HepG2 (cell line): ENCODE results near the gene KMT5C. TPM values are rescaled to one million over a fixed set of nuclear protein-coding genes. Genes with fewer than 3 reads are reported as not detected.
A peak's percentile ranks its signal among the peaks of the same experiment; 100 is the strongest.

ENCODE experiments used
- AKNA ChIP-seq: sonication (generic); formaldehyde crosslinking; IDR thresholded peaks from 2 replicates; pipeline ENCODE4 v1.4.0; 2020; ENCODE audit warnings: missing genetic modification reagents, borderline replicate concordance
- EED ChIP-seq: sonication (generic); formaldehyde crosslinking; IDR thresholded peaks from 2 replicates; pipeline ENCODE4 v1.5.0; 2020; ENCODE audit warnings: mild to moderate bottlenecking, missing genetic modification reagents
- GABPB1 ChIP-seq: IDR thresholded peaks from 2 replicates; pipeline ENCODE4 v1.6.1; 2016; ENCODE audit warnings: mild to moderate bottlenecking, missing genetic modification reagents, moderate library complexity, missing compliant biosample characterization
- MBD4 ChIP-seq: IDR thresholded peaks from 2 replicates; pipeline ENCODE4 v1.6.1; 2012; ENCODE audit warnings: low read length, inconsistent platforms, borderline replicate concordance
- PHF8 ChIP-seq: sonication (generic); formaldehyde crosslinking; IDR thresholded peaks from 2 replicates; pipeline ENCODE4 v1.5.0; 2020; ENCODE audit warnings: missing genetic modification reagents
- SRSF9 ChIP-seq: fragments of 200-400 bp; formaldehyde crosslinking; IDR thresholded peaks from 2 replicates; pipeline ENCODE4 v1.6.1; 2018; ENCODE audit warnings: borderline replicate concordance, mild to moderate bottlenecking, low read depth, low read length; ENCODE audit not compliant: insufficient read depth, poor library complexity, severe bottlenecking
- ZEB1 ChIP-seq: IDR thresholded peaks from 2 replicates; pipeline ENCODE4 v1.6.1; 2012; ENCODE audit warnings: mild to moderate bottlenecking, low read depth, inconsistent platforms; ENCODE audit not compliant: insufficient replicate concordance
- ZGPAT ChIP-seq: IDR thresholded peaks from 2 replicates; pipeline ENCODE4 v1.6.1; 2016; ENCODE audit warnings: mild to moderate bottlenecking
- ZNF615 ChIP-seq: sonication (generic); formaldehyde crosslinking; IDR thresholded peaks from 2 replicates; pipeline ENCODE4 v1.5.0; 2020; ENCODE audit warnings: mild to moderate bottlenecking, missing genetic modification reagents, borderline replicate concordance
- ZNF660 ChIP-seq: sonication (generic); formaldehyde crosslinking; IDR thresholded peaks from 2 replicates; pipeline ENCODE4 v1.5.1; 2020; ENCODE audit warnings: mild to moderate bottlenecking, low read depth, missing genetic modification reagents, borderline replicate concordance
- ZNF7 ChIP-seq: IDR thresholded peaks from 2 replicates; pipeline ENCODE4 v1.6.1; 2016; ENCODE audit warnings: missing biosample characterization, missing genetic modification reagents
- ZNF788 ChIP-seq: sonication (generic); formaldehyde crosslinking; IDR thresholded peaks from 2 replicates; pipeline ENCODE4 v1.5.0; 2020; ENCODE audit warnings: mild to moderate bottlenecking, missing genetic modification reagents, borderline replicate concordance
- polyA plus RNA-seq, 8 experiments: library from polyadenylated mRNA; depleted of rRNA in 3 of 8; stranded (reverse) in 7 of 8; unstranded in 1 of 8; fragments of >200 nt; fragmentation: Illumina TruSeq in 4 of 8; extraction: Trizol in 4 of 8; gene quantifications; 2 replicates each; pipeline versions ENCODE4 v1.2.1 to v1.2.3, GENCODE V29; 2011 to 2016; ENCODE audit warnings: low read depth in 4 of 8, missing spikeins in 1 of 8, mixed read lengths in 1 of 8; ENCODE audit not compliant: insufficient read depth in 1 of 8
- total RNA-seq, 5 experiments: library from RNA; depleted of rRNA; stranded (reverse); fragments of >200 nt; fragmentation: Illumina TruSeq; extraction: Trizol; gene quantifications; 2 replicates each; pipeline ENCODE4 v1.2.3, GENCODE V29; 2016; ENCODE audit warnings: low read depth in 1 of 5
- TF ChIP-seq, protein P1 (sequence below): sonication (generic); formaldehyde crosslinking; IDR thresholded peaks from 2 replicates; pipeline ENCODE4 v1.8.1; 2022; ENCODE audit warnings: low read depth, mild to moderate bottlenecking, missing genetic modification reagents
- TF ChIP-seq, protein P2 (sequence below): sonication (generic); formaldehyde crosslinking; IDR thresholded peaks from 2 replicates; pipeline ENCODE4 v1.4.0; 2020; ENCODE audit warnings: missing genetic modification reagents
- TF ChIP-seq, protein P3 (sequence below): IDR thresholded peaks from 2 replicates; pipeline ENCODE4 v1.6.1; 2016; ENCODE audit warnings: low read depth, borderline replicate concordance

The KMT5C gene
- total and polyA plus RNA-seq, 2 of the 13 experiments (the other 11 are each of a cell fraction or from before 2014, with no cell fraction given), result 5.5 to 9.0 TPM

GRCh38 chr19:55353803-55354697 is 14.4 kb downstream of the KMT5C start (continued):
- TF ChIP-seq, protein P1, sequence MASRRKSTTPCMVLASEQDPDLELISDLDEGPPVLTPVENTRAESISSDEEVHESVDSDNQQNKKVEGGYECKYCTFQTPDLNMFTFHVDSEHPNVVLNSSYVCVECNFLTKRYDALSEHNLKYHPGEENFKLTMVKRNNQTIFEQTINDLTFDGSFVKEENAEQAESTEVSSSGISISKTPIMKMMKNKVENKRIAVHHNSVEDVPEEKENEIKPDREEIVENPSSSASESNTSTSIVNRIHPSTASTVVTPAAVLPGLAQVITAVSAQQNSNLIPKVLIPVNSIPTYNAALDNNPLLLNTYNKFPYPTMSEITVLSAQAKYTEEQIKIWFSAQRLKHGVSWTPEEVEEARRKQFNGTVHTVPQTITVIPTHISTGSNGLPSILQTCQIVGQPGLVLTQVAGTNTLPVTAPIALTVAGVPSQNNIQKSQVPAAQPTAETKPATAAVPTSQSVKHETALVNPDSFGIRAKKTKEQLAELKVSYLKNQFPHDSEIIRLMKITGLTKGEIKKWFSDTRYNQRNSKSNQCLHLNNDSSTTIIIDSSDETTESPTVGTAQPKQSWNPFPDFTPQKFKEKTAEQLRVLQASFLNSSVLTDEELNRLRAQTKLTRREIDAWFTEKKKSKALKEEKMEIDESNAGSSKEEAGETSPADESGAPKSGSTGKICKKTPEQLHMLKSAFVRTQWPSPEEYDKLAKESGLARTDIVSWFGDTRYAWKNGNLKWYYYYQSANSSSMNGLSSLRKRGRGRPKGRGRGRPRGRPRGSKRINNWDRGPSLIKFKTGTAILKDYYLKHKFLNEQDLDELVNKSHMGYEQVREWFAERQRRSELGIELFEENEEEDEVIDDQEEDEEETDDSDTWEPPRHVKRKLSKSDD (CRISPR knock-in tag), result no peak
- no peak for TF ChIP-seq ZEB1
- no peak for TF ChIP-seq EED (CRISPR knock-in tag)
- TF ChIP-seq PHF8 (CRISPR knock-in tag), result no peak
- TF ChIP-seq AKNA (CRISPR knock-in tag), result no peak
- TF ChIP-seq ZNF788 (CRISPR knock-in tag), result no peak
- peak; percentile 53; the same call in 1 of the 2 replicates for TF ChIP-seq GABPB1 (CRISPR knock-in tag)
- no peak for TF ChIP-seq ZNF7
- TF ChIP-seq, protein P2, sequence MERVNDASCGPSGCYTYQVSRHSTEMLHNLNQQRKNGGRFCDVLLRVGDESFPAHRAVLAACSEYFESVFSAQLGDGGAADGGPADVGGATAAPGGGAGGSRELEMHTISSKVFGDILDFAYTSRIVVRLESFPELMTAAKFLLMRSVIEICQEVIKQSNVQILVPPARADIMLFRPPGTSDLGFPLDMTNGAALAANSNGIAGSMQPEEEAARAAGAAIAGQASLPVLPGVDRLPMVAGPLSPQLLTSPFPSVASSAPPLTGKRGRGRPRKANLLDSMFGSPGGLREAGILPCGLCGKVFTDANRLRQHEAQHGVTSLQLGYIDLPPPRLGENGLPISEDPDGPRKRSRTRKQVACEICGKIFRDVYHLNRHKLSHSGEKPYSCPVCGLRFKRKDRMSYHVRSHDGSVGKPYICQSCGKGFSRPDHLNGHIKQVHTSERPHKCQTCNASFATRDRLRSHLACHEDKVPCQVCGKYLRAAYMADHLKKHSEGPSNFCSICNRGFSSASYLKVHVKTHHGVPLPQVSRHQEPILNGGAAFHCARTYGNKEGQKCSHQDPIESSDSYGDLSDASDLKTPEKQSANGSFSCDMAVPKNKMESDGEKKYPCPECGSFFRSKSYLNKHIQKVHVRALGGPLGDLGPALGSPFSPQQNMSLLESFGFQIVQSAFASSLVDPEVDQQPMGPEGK (CRISPR knock-in tag), result no peak
- TF ChIP-seq SRSF9, result no peak
- no peak for TF ChIP-seq ZNF660 (CRISPR knock-in tag)
- TF ChIP-seq, protein P3, sequence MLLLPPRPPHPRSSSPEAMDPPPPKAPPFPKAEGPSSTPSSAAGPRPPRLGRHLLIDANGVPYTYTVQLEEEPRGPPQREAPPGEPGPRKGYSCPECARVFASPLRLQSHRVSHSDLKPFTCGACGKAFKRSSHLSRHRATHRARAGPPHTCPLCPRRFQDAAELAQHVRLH, result no peak
- no peak for TF ChIP-seq MBD4
- TF ChIP-seq ZGPAT, result peak; percentile 37; the same call in 1 of the 2 replicates
- TF ChIP-seq ZNF615 (CRISPR knock-in tag), result no peak
